ENCODE data around the gene MFSD12. TPM values are rescaled to one million over a fixed set of nuclear protein-coding genes. Genes with fewer than 3 reads are reported as not detected.
A peak's percentile ranks its signal among the peaks of the same experiment; 100 is the strongest.

The MFSD12 gene
- total and polyA plus RNA-seq, 2 donors (not counting 3 experiments of a cell fraction or from before 2014, with no cell fraction given), result 51.7 to 78.9 TPM

DNA sequence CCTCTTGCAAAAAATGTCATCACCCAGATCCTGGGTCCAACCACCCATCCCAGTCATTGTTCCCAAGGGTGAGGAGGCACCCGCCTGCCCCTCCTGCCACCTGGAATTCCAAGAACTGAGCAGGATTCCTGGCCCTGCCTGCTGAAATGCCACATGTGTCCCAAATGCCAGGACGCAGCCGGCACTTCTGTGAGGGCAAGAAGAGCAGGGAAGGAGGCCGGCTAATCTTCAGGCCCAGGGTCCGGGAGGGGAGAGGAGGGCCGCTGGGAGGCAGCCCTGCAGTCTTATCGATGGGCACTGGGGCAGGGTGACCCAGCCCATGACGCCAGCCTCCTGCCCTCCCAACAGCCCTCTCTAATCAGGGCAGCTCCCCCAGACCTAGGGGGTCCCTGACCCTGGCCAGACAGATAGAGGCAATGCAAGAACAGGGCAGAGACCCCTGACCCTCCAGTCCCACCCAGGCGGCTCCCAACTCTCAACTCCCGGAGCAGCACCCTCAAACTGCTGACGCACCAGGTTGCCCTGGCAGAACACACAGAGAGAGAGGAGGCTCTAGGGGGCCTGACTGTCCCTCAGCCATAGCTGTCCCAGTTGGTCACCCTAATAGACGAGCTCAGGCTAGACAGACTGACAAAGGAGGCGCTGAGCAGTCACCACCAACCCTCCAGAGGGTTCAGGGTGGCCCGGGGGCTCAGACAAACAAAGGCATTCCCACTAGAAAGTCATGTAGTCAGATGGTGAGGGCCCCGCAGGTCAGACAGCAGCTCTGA lies 1.5 kb downstream of the MFSD12 start:
- Histone ChIP-seq H3K27ac (ENCODE audit: insufficient read depth, low read depth, low read length) (peak overlapping the region; percentile 21), H2AFZ (ENCODE audit: low read depth, low read length) (no peak overlapping the region), H3K4me2 (ENCODE audit: insufficient read depth, low read length) (peak overlapping the region; percentile 69), H4K20me1 (replicated peaks; ENCODE audit: control insufficient read depth, extremely low read depth, insufficient read depth, low read length) (no peaks in the 10 kb centered on the region), H3K36me3 (ENCODE audit: control insufficient read depth in 2 of 2, extremely low read depth in 1 of 2, insufficient read depth in 2 of 2, low read length in 2 of 2) (no peaks in the 10 kb centered on the region), H3K27me3 (ENCODE audit: control insufficient read depth in 2 of 2, insufficient read depth in 2 of 2, low read length in 2 of 2) (no peaks in the 10 kb centered on the region), H3K9me3 (replicated peaks; ENCODE audit: control insufficient read depth, insufficient read depth, low read length) (no peaks in the 10 kb centered on the region), H3K79me2 (ENCODE audit: control insufficient read depth, insufficient read depth, low read length) (peaks cover 40% of the 10 kb centered on the region), H3K9ac (replicated peaks; ENCODE audit: extremely low read depth, insufficient read depth, low read length) (peak overlapping the region; percentile 39), H3K4me1 (ENCODE audit: control insufficient read depth, extremely low read depth, insufficient read depth, low read length) (peaks cover 25% of the 10 kb centered on the region), H3K4me3 (replicated peaks in 1 of 3; ENCODE audit: insufficient read depth in 1 of 3, low read depth in 1 of 3, low read length in 3 of 3) (peak overlapping the region in 1 of 3 experiments; percentile 63), H3K9me1 (replicated peaks; ENCODE audit: control insufficient read depth, extremely low read depth, insufficient read depth, low read length) (no peaks in the 10 kb centered on the region)
- TF ChIP-seq MYC (IDR thresholded peaks at IDR 0.05; ENCODE audit: low read depth, low read length) (no peak), CTCF (IDR thresholded peaks at IDR 0.05; ENCODE audit: extremely low read depth in 1 of 2, insufficient read depth in 1 of 2, low read depth in 1 of 2, low read length in 2 of 2) (no peak), GATA2 (IDR thresholded peaks at IDR 0.05; ENCODE audit: insufficient read depth, insufficient read length, low read depth, low read length) (no peak), POLR2AphosphoS5 (IDR thresholded peaks at IDR 0.05; ENCODE audit: insufficient read depth, low read depth, low read length) (no peak), POLR2A (IDR thresholded peaks at IDR 0.05; ENCODE audit: low read depth, low read length) (no peak), JUN (IDR thresholded peaks at IDR 0.05; ENCODE audit: borderline replicate concordance, insufficient read depth, insufficient read length, low read depth) (no peak)
- TF ChIP-seq, protein P1, sequence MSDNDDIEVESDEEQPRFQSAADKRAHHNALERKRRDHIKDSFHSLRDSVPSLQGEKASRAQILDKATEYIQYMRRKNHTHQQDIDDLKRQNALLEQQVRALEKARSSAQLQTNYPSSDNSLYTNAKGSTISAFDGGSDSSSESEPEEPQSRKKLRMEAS (IDR thresholded peaks at IDR 0.05; ENCODE audit: insufficient read depth, insufficient read length), result no peak
- intact Hi-C loops (cut with micrococcal nuclease), result no loop called here
- CTCF ChIA-PET, result interaction anchor here (1.1 to 6.4 kb wide), 6 partner anchors 9 to 52 kb away, joined by 3 to 34 read pairs (median 8); partner anchors contain the start of gene GIPC3
- POLR2A ChIA-PET, result no interaction called here
- no peak for DNase-seq (ENCODE audit: low read depth, low spot score)
- dilution Hi-C loops (cut with MboI; ENCODE audit: extremely low pct_ligation_motif_present, low sequenced_read_pairs), result no loop called here
- FAIRE-seq, result no peak
- BruUV-seq (replicated peaks), result TSS peak; percentile 20

All from endothelial cell of umbilical vein (primary cell).